ENCODE measurements around the gene CDH15. TPM values are rescaled to one million over a fixed set of nuclear protein-coding genes. Genes with fewer than 3 reads are reported as not detected.
"Not testable (repeated sequence)": the region's sequence is repeated elsewhere in the genome, so short reads cannot be mapped to it uniquely, and the experiment has no call there.

Gene CDH15
- total and polyA plus RNA-seq, 9 of the 15 experiments (the other 6 are each of a cell fraction or from before 2014, with no cell fraction given) = 0.07 to 0.18 TPM; not detected in 7

DNA sequence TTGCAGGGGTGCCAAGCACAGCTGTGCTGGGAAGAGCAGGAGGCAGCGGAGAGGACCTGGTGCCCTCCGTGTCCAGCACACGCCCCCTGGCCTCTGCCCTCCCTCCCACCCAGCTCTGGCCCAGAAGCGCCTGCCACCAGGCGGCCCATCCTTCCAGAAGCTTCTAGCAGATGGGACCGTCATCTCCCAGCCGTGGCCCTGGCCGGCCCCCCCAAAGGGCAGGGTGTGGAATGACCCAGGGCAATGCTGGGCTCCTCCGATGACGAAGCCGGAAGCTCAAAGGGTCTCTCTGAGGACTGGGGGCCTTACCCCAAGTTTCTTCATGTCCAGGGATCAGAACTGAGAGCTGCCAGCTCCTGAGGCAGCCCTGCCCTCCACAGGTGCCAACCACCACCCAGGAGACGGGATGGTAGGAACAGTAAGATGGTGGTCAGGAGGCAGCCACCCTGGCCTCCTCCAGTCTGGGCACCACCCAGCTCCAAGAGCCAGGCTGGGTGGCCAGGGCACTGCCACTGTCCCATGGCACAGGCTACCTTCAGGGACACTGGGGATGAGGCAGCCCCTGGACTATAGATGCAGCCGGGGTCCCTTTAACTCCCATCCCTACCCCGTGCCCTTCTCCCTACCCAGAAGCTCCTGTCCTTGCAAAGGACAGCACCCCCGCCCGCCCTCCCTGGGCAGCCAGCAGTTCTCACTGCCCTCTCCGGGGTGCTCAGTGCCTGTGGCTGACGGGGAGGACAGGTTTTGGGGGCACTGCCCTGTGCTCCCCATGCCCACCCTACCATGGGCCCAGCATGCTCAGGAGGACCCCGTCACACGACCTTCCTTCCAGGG is 6.5 kb upstream of the CDH15 start:
- in situ Hi-C loops (cut with MboI) = loop anchor here (5.0 kb wide), 1 partner anchor 353 kb away; the partner anchor contains the start of gene APRT
- CTCF ChIA-PET (ENCODE audit: low intra/inter-chr PET ratio) = interaction anchor here (1.5 kb wide), 1 partner anchor 428 kb away, joined by 3 read pairs; no protein-coding TSS in a partner anchor

DNA sequence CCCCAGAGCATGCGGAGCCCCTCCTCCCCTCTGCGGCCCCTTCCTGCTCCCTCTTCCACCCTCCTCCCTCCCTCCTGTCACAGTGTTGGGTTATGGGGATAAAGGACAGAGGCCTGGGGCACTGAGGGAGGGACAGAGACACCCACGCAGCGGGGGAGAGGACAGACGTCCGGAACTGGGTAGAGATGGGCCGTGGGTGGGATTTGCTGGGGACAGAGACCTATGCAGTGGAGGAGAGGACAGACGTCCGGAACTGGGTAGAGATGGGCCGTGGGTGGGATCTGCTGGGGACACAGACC is 5.9 kb upstream of the CDH15 start:
- H3K9ac ChIP-seq (ENCODE audit: insufficient read depth in 1 of 2, low read depth in 2 of 2, low read length in 2 of 2); H2AFZ ChIP-seq (ENCODE audit: low read depth, low read length); POLR2A ChIA-PET; H3K4me2 ChIP-seq (ENCODE audit: insufficient read depth, low read length); DNase-seq (ENCODE audit: extremely low read depth in 1 of 4, low spot score in 3 of 4); H3K9me1 ChIP-seq (ENCODE audit: control insufficient read depth, insufficient read depth, low read length); H4K20me1 ChIP-seq (replicated peaks; ENCODE audit: control insufficient read depth, insufficient read depth, low read length); H3K27ac ChIP-seq (ENCODE audit: extremely low read depth, low read depth, low read length); H3K36me3 ChIP-seq (ENCODE audit: control insufficient read depth, insufficient read depth, low read length); H3K4me3 ChIP-seq; H3K9me3 ChIP-seq (replicated peaks; ENCODE audit: control insufficient read depth, insufficient read depth, low read depth, low read length); FAIRE-seq; H3K79me2 ChIP-seq (ENCODE audit: control insufficient read depth, insufficient read depth, low read length); H3K27me3 ChIP-seq (ENCODE audit: control insufficient read depth in 2 of 2, insufficient read depth in 2 of 2, low read length in 2 of 2); BruUV-seq (replicated peaks); ATAC-seq: not testable (repeated sequence)
- CTCF ChIA-PET (ENCODE audit: low intra/inter-chr PET ratio) = interaction anchor here (1.5 kb wide), 1 partner anchor 429 kb away, joined by 3 read pairs; no protein-coding TSS in a partner anchor
- H3K4me1 ChIP-seq (replicated peaks in 1 of 2; ENCODE audit: control insufficient read depth in 2 of 2, insufficient read depth in 2 of 2, low read length in 2 of 2) = peaks cover 10 to 82% of the 10 kb centered on the region in 2 experiments
- intact Hi-C loops (cut with micrococcal nuclease) (loop anchor here (10.0 kb wide), 1 partner anchor 191 kb away; the partner anchor contains the start of gene CBFA2T3), in situ Hi-C loops (cut with MboI) (loop anchor here (5.0 kb wide), 1 partner anchor 353 kb away; the partner anchor contains the start of gene APRT)
- TF ChIP-seq EGR1 (conservative IDR thresholded peaks at IDR 0.05) = peak; percentile 81
- 23% methylated on average over 4 of the region's 10 CpGs for WGBS (ENCODE audit: insufficient coverage, low coverage, missing lambda C conversion rate)

More for the DNA sequence above, 6.5 kb upstream of the CDH15 start:
- BruUV-seq (replicated peaks) = no TSS peak
- WGBS (ENCODE audit: insufficient coverage, low coverage, missing lambda C conversion rate) = 51% methylated on average over 9 of the region's 20 CpGs
- FAIRE-seq (no peak), ATAC-seq (no peak), DNase-seq (ENCODE audit: extremely low read depth in 1 of 4, low spot score in 3 of 4) (no peak)
- POLR2A ChIA-PET = interaction anchor here (0.5 to 0.6 kb wide), 2 partner anchors 61 to 71 kb away, joined by 3 read pairs; partner anchors contain the start of gene ACSF3
- Histone ChIP-seq H3K4me1 (replicated peaks in 1 of 2; ENCODE audit: control insufficient read depth in 2 of 2, insufficient read depth in 2 of 2, low read length in 2 of 2) (peaks cover 9 to 81% of the 10 kb centered on the region in 2 experiments), H3K27ac (ENCODE audit: extremely low read depth, low read depth, low read length) (no peak overlapping the region), H3K9me3 (replicated peaks; ENCODE audit: control insufficient read depth, insufficient read depth, low read depth, low read length) (no peaks in the 10 kb centered on the region), H4K20me1 (replicated peaks; ENCODE audit: control insufficient read depth, insufficient read depth, low read length) (no peaks in the 10 kb centered on the region), H3K4me3 (no peak overlapping the region), H3K36me3 (ENCODE audit: control insufficient read depth, insufficient read depth, low read length) (no peaks in the 10 kb centered on the region), H2AFZ (ENCODE audit: low read depth, low read length) (no peak overlapping the region), H3K4me2 (ENCODE audit: insufficient read depth, low read length) (no peak overlapping the region), H3K27me3 (ENCODE audit: control insufficient read depth in 2 of 2, insufficient read depth in 2 of 2, low read length in 2 of 2) (no peaks in the 10 kb centered on the region), H3K9ac (ENCODE audit: insufficient read depth in 1 of 2, low read depth in 2 of 2, low read length in 2 of 2) (no peak overlapping the region), H3K79me2 (ENCODE audit: control insufficient read depth, insufficient read depth, low read length) (no peaks in the 10 kb centered on the region), H3K9me1 (ENCODE audit: control insufficient read depth, insufficient read depth, low read length) (no peaks in the 10 kb centered on the region)
- intact Hi-C loops (cut with micrococcal nuclease) = loop anchor here (10.0 kb wide), 1 partner anchor 190 kb away; the partner anchor contains the start of gene CBFA2T3
- TF ChIP-seq CBFA2T2 (conservative IDR thresholded peaks at IDR 0.05) (no peak), HDAC8 (tag; IDR thresholded peaks at IDR 0.05) (no peak), YY1 (IDR thresholded peaks at IDR 0.05; ENCODE audit: borderline replicate concordance in 1 of 3, control insufficient read depth in 1 of 3, extremely low read depth in 1 of 3, insufficient read depth in 3 of 3, insufficient read length in 1 of 3, insufficient replicate concordance in 2 of 3, low read depth in 1 of 3, low read length in 2 of 3) (no peak), ZBTB7A (IDR thresholded peaks at IDR 0.05; ENCODE audit: borderline replicate concordance, control insufficient read depth, low read depth, low read length) (peak; percentile 2; the same call in 1 of the 2 replicates), KAT8 (IDR thresholded peaks at IDR 0.05; ENCODE audit: low read depth) (no peak)

Data from K562 (cell line).